NB4 (cell line): ENCODE measurements around the gene ADAMTSL2.

Experiments used
- DNase-seq: peaks from one replicate; pipeline ENCODE4 v3.0.0; 2010; ENCODE audit warnings: low read depth
- H3K4me3 ChIP-seq: one replicate; pipeline ENCODE4 v1.5.1; 2011; ENCODE audit warnings: mild to moderate bottlenecking, low read depth, low read length, moderate library complexity
- MAX ChIP-seq: IDR thresholded peaks from 2 replicates; pipeline ENCODE4 v1.6.1; 2011; ENCODE audit warnings: low read depth, low read length
- MYC ChIP-seq: IDR thresholded peaks from 2 replicates; pipeline ENCODE4 v1.6.1; 2011; ENCODE audit warnings: low read depth, low read length
- POLR2A ChIP-seq: IDR thresholded peaks from 2 replicates; pipeline ENCODE4 v1.6.1; 2011; ENCODE audit warnings: mild to moderate bottlenecking; ENCODE audit not compliant: insufficient read length; ENCODE audit errors: extremely low read depth
- TF ChIP-seq, protein P1 (sequence below): IDR thresholded peaks from one replicate; pipeline ENCODE4 v1.5.1; 2012; ENCODE audit warnings: low read depth, low read length

ADAMTSL2 gene

DNA sequence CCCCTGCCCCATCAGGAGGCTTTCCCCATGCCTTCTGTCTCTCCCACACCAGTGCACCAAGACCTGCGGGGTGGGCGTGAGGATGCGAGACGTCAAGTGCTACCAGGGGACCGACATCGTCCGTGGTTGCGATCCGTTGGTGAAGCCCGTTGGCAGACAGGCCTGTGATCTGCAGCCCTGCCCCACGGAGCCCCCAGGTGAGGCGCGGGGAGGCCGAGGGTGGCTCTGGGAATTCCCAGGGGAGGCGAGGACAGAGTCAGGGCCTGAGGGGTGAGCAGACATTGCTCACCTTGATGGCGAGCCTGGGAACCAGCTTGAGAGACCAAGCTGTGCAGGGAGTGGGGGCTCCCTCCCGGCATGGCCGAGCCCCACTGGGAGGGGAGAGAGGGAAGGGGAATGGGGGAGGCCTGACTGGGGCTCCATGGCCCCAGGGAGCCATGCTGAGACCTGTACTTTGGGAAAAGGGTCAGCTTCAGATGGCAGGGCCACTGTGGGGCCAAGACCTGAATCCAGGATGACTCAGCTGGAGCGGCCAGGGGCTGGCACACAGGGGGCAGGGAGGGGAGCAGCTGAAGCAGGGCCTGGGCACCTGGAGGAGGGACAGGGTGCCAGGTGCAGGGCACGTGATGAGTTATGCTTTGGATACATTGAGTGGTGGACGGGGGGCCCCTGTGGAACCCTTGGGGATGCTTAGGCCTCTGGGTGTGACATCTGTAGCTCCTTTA is 39.4 kb downstream of the ADAMTSL2 start:
- no peak overlapping the region for H3K4me3 ChIP-seq
- TF ChIP-seq MAX (no peak), MYC (no peak), POLR2A (no peak)
- TF ChIP-seq, protein P1, sequence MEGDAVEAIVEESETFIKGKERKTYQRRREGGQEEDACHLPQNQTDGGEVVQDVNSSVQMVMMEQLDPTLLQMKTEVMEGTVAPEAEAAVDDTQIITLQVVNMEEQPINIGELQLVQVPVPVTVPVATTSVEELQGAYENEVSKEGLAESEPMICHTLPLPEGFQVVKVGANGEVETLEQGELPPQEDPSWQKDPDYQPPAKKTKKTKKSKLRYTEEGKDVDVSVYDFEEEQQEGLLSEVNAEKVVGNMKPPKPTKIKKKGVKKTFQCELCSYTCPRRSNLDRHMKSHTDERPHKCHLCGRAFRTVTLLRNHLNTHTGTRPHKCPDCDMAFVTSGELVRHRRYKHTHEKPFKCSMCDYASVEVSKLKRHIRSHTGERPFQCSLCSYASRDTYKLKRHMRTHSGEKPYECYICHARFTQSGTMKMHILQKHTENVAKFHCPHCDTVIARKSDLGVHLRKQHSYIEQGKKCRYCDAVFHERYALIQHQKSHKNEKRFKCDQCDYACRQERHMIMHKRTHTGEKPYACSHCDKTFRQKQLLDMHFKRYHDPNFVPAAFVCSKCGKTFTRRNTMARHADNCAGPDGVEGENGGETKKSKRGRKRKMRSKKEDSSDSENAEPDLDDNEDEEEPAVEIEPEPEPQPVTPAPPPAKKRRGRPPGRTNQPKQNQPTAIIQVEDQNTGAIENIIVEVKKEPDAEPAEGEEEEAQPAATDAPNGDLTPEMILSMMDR = no peak
- no peak for DNase-seq

GRCh38 chr9:133574771-133575170 is 40.3 kb downstream of the ADAMTSL2 start:
- TF ChIP-seq MAX (no peak), MYC (no peak), POLR2A (no peak)
- TF ChIP-seq, protein P1 = no peak

GRCh38 chr9:133575186-133576030 is 40.9 kb downstream of the ADAMTSL2 start:
- TF ChIP-seq MYC = no peak
- no peak overlapping the region for H3K4me3 ChIP-seq
- no peak for DNase-seq

More at GRCh38 chr9:133574771-133575170, 40.3 kb downstream of the ADAMTSL2 start:
- no peak overlapping the region for H3K4me3 ChIP-seq
- DNase-seq = no peak

GRCh38 chr9:133576031-133576874 is 41.7 kb downstream of the ADAMTSL2 start:
- TF ChIP-seq MAX (no peak), POLR2A (no peak), MYC (no peak)
- TF ChIP-seq, protein P1 = no peak

GRCh38 chr9:133576875-133577736 is 42.6 kb downstream of the ADAMTSL2 start:
- no peak overlapping the region for H3K4me3 ChIP-seq
- DNase-seq = peak; percentile 37
- TF ChIP-seq MAX = no peak
- no peak for TF ChIP-seq MYC
- TF ChIP-seq POLR2A = no peak

More at GRCh38 chr9:133576031-133576874, 41.7 kb downstream of the ADAMTSL2 start:
- DNase-seq = no peak
- no peak overlapping the region for H3K4me3 ChIP-seq

DNA sequence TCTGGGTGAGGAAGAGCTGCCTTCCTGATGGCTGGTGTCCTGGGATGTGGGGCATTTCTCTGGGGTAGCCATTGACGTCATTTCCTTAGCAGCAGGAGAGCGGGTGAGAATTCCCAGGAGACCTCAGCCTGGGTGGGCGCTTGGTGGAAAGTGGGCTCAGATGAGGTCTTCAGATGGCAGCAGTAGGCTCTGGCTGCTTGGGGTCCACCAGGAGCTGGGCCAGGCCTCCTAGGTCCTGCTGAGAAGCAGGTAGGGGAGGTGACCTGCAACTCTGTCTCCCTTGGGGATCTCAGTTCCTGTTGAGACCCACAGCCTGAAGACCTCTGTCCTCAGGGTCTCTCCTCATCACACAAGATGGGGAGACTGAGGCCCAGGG is 43.2 kb downstream of the ADAMTSL2 start:
- no peak for DNase-seq
- H3K4me3 ChIP-seq = no peak overlapping the region
- TF ChIP-seq MAX (no peak), POLR2A (no peak), MYC (no peak)
- TF ChIP-seq, protein P1 = no peak
